HFFc6 (cell line): Measurements from ENCODE around the gene OAS2. TPM values are rescaled to one million over a fixed set of nuclear protein-coding genes. Genes with fewer than 3 reads are reported as not detected.

Source experiments
- DNase-seq: peaks from one replicate; pipeline ENCODE4 v3.0.0-alpha.2; 2018
- H3K27ac Mint-ChIP-seq: 2 replicates; pipeline ENCODE4 v1.8.0; 2020; ENCODE audit warnings: mild to moderate bottlenecking, mixed read lengths
- H3K27me3 Mint-ChIP-seq: 2 replicates; pipeline ENCODE4 v1.8.0; 2021; ENCODE audit warnings: mild to moderate bottlenecking, moderate library complexity, mixed read lengths; ENCODE audit not compliant: insufficient read depth
- H3K36me3 Mint-ChIP-seq: 2 replicates; pipeline ENCODE4 v1.8.0; 2021; ENCODE audit warnings: low read depth, mixed read lengths
- H3K4me1 Mint-ChIP-seq: 2 replicates; pipeline ENCODE4 v1.8.0; 2020; ENCODE audit warnings: low read depth, mixed read lengths
- H3K4me3 Mint-ChIP-seq: 2 replicates; pipeline ENCODE4 v1.8.0; 2020; ENCODE audit warnings: mild to moderate bottlenecking, moderate library complexity, mixed read lengths
- H3K9me3 Mint-ChIP-seq: 2 replicates; pipeline ENCODE4 v1.8.0; 2020; ENCODE audit warnings: mild to moderate bottlenecking, mixed read lengths
- CTCF ChIP-seq: fragments of 200-600 bp; sonication (generic); IDR thresholded peaks from 2 replicates; pipeline ENCODE4 v1.5.0; 2021; ENCODE audit warnings: antibody characterized with exemption, mild to moderate bottlenecking
- total RNA-seq, 6 experiments: library from RNA; stranded (reverse); fragmentation: NEBNext Ultra II Directional; extraction: Animal tissue kit (Norgen Biotek cat#: 25700); gene quantifications; 2 replicates in 1 of 6; 3 replicates in 5 of 6; pipeline ENCODE4 v1.2.3, GENCODE V29; 2021

Gene OAS2
- total RNA-seq, 6 experiments from 2014 or later: 0.28 to 0.63 (median 0.47) TPM

DNA sequence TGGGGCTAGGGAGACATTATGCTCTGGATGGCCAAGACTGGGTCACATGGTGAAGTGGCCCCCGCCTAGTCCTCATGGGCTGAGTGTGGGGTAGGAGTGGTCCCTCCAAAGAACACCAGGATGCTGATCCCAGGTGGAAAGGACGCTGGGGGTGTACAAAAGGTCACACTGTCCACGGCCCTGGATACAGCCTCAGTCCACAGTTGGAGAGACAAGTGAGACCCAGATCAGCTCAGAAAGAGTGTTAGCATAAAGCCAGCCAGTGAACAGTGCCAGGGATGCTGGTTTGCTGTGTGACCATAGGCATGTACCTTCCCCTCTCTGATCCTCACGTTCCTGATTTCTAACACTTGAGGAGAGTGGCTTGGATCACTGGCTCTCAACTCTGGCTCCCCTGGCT is 13.4 kb upstream of the OAS2 start:
- Mint-ChIP-seq H3K36me3 (peaks cover 11% of the 10 kb centered on the region; the same call in 1 of the 2 replicates), H3K4me1 (no peaks in the 10 kb centered on the region), H3K4me3 (no peak overlapping the region), H3K9me3 (no peaks in the 10 kb centered on the region; the same call in 1 of the 2 replicates), H3K27me3 (no peaks in the 10 kb centered on the region), H3K27ac (no peak overlapping the region)
- TF ChIP-seq CTCF: no peak
- DNase-seq: no peak

DNA sequence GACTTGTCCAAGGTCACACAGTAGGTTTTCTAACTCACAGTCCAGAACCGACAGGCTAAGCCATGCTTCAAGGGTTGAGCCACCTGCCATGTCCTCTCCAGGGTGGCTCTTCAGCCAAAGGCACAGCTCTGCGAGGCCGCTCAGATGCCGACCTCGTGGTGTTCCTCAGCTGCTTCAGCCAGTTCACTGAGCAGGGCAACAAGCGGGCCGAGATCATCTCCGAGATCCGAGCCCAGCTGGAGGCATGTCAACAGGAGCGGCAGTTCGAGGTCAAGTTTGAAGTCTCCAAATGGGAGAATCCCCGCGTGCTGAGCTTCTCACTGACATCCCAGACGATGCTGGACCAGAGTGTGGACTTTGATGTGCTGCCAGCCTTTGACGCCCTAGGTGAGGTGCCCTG is 12.7 kb upstream of the OAS2 start:
- Mint-ChIP-seq H3K4me1 (no peaks in the 10 kb centered on the region), H3K9me3 (no peaks in the 10 kb centered on the region; the same call in 1 of the 2 replicates), H3K27ac (no peak overlapping the region), H3K4me3 (no peak overlapping the region), H3K27me3 (no peaks in the 10 kb centered on the region), H3K36me3 (peaks cover 11% of the 10 kb centered on the region; the same call in 1 of the 2 replicates)
- no peak for TF ChIP-seq CTCF
- no peak for DNase-seq

- no peak for DNase-seq
- H3K9me3 Mint-ChIP-seq: no peaks in the 10 kb centered on the region; the same call in 1 of the 2 replicates
- no peak overlapping the region for H3K27ac Mint-ChIP-seq
- TF ChIP-seq CTCF: no peak
- H3K27me3 Mint-ChIP-seq: no peaks in the 10 kb centered on the region
- H3K36me3 Mint-ChIP-seq: no peaks in the 10 kb centered on the region
- no peaks in the 10 kb centered on the region for H3K4me1 Mint-ChIP-seq
- no peak overlapping the region for H3K4me3 Mint-ChIP-seq
These were observed 11.0 kb upstream of the OAS2 start for GRCh38 chr12:112967306-112967705.

- no peaks in the 10 kb centered on the region for H3K36me3 Mint-ChIP-seq
- H3K27ac Mint-ChIP-seq: no peak overlapping the region
- no peaks in the 10 kb centered on the region for H3K27me3 Mint-ChIP-seq
- H3K4me1 Mint-ChIP-seq: no peaks in the 10 kb centered on the region
- H3K4me3 Mint-ChIP-seq: no peak overlapping the region
- H3K9me3 Mint-ChIP-seq: no peaks in the 10 kb centered on the region; the same call in 1 of the 2 replicates
- no peak for TF ChIP-seq CTCF
- no peak for DNase-seq
These were observed 10.5 kb upstream of the OAS2 start for GRCh38 chr12:112967858-112968257.

DNA sequence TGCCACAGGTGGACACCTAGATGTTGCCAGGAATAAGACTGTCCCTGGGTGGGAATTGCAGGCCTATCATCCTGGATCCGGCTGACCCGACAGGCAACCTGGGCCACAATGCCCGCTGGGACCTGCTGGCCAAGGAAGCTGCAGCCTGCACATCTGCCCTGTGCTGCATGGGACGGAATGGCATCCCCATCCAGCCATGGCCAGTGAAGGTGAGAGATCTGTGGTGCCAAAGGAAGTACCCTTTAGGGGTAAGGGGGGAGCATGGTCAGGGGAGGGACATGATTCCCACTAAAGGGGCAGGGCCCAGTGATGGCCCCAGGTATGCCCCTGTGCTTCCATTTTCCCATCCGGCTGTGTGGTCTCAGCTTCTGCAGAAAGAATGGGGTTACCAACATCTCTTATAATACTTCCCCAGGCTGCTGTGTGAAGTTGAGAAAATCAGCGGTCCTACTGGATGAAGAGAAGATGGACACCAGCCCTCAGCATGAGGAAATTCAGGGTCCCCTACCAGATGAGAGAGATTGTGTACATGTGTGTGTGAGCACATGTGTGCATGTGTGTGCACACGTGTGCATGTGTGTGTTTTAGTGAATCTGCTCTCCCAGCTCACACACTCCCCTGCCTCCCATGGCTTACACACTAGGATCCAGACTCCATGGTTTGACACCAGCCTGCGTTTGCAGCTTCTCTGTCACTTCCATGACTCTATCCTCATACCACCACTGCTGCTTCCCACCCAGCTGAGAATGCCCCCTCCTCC is 8.6 kb upstream of the OAS2 start:
- H3K27ac Mint-ChIP-seq: no peak overlapping the region
- H3K9me3 Mint-ChIP-seq: no peaks in the 10 kb centered on the region; the same call in 1 of the 2 replicates
- no peaks in the 10 kb centered on the region for H3K36me3 Mint-ChIP-seq
- H3K4me1 Mint-ChIP-seq: no peaks in the 10 kb centered on the region; the same call in 1 of the 2 replicates
- no peak for DNase-seq
- no peaks in the 10 kb centered on the region for H3K27me3 Mint-ChIP-seq
- no peak overlapping the region for H3K4me3 Mint-ChIP-seq
- TF ChIP-seq CTCF: no peak
